GM18520 (cell line): ENCODE measurements around the gene ABCA1.
"Not testable (repeated sequence)": the region's sequence is repeated elsewhere in the genome, so short reads cannot be mapped to it uniquely, and the experiment has no call there.

Source experiments
- ATAC-seq: cut with Tn5 transposase; IDR thresholded peaks from one replicate; pipeline ENCODE4 v1.9.1; 2021; ENCODE audit not compliant: unreplicated experiment

Gene ABCA1

GRCh38 chr9:104905931-104906330, 22.0 kb downstream of the ABCA1 start:
- no peak for ATAC-seq

- ATAC-seq = no peak
These were observed 22.6 kb downstream of the ABCA1 start for GRCh38 chr9:104905153-104905901.

- ATAC-seq = no peak
These were observed 24.3 kb downstream of the ABCA1 start for GRCh38 chr9:104903609-104904008.

GRCh38 chr9:104900871-104901270, 27.1 kb downstream of the ABCA1 start:
- ATAC-seq = no peak

- ATAC-seq = no peak
These were observed 27.6 kb downstream of the ABCA1 start for GRCh38 chr9:104900324-104900723.

- ATAC-seq = no peak
These were observed 28.2 kb downstream of the ABCA1 start for GRCh38 chr9:104899759-104900247.

GRCh38 chr9:104898376-104898775, 29.6 kb downstream of the ABCA1 start:
- not testable (repeated sequence) for ATAC-seq

GRCh38 chr9:104896131-104896530, 31.8 kb downstream of the ABCA1 start:
- ATAC-seq = no peak

- ATAC-seq = no peak
These were observed 32.4 kb downstream of the ABCA1 start for GRCh38 chr9:104895572-104895971.

GRCh38 chr9:104892701-104893100, 35.3 kb downstream of the ABCA1 start:
- no peak for ATAC-seq

- ATAC-seq = no peak
These were observed 37.6 kb downstream of the ABCA1 start for GRCh38 chr9:104890433-104890770.

- no peak for ATAC-seq
These were observed 41.9 kb downstream of the ABCA1 start for GRCh38 chr9:104885818-104886709.

GRCh38 chr9:104883169-104883568, 44.8 kb downstream of the ABCA1 start:
- no peak for ATAC-seq

- no peak for ATAC-seq
These were observed 45.4 kb downstream of the ABCA1 start for GRCh38 chr9:104882566-104882965.

- no peak for ATAC-seq
These were observed 45.9 kb downstream of the ABCA1 start for GRCh38 chr9:104882086-104882485.

- no peak for ATAC-seq
These were observed 48.2 kb downstream of the ABCA1 start for GRCh38 chr9:104879555-104880309.

GRCh38 chr9:104876587-104876986, 51.4 kb downstream of the ABCA1 start:
- ATAC-seq = no peak

GRCh38 chr9:104875897-104876296, 52.1 kb downstream of the ABCA1 start:
- ATAC-seq = no peak

- no peak for ATAC-seq
These were observed 52.6 kb downstream of the ABCA1 start for GRCh38 chr9:104875320-104875719.

GRCh38 chr9:104873489-104873850, 54.5 kb downstream of the ABCA1 start:
- ATAC-seq = no peak
